Omental fat pad (tissue), 4 donors: ENCODE results near the gene FYB1. TPM values are rescaled to one million over a fixed set of nuclear protein-coding genes. Genes with fewer than 3 reads are reported as not detected.
A peak's percentile ranks its signal among the peaks of the same experiment; 100 is the strongest.

ENCODE experiments used
- ATAC-seq: fragments of 150-250 bp; one replicate; pipeline ENCODE4 v1.9.1; 2016; ENCODE audit warnings: mild to moderate bottlenecking, moderate library complexity; ENCODE audit not compliant: low FRiP score
- DNase-seq: peaks from one replicate; pipeline ENCODE4 v3.0.0-alpha.2; 2019; ENCODE audit warnings: low spot score
- CTCF ChIP-seq, 3 donors: fragments of 450-650 bp; IDR thresholded peaks; one replicate each; pipeline ENCODE4 v1.5.1; 2016 to 2017; ENCODE audit warnings: antibody characterized with exemption in 3 of 3, mild to moderate bottlenecking in 3 of 3, moderate library complexity in 2 of 3
- total RNA-seq, 4 donors: library from RNA; depleted of rRNA; stranded (reverse); fragments of >200 nt; gene quantifications; one replicate each; pipeline ENCODE4 v1.1.0, GENCODE V29; 2016

The FYB1 gene
- total RNA-seq, 4 donors from 2014 or later: 13.2 to 46.2 (median 22.6) TPM

GRCh38 chr5:39220280-39221030, 1.1 kb upstream of the FYB1 start:
- DNase-seq: no peak
- ATAC-seq: no peak
- no peak for TF ChIP-seq CTCF (IDR thresholded peaks at IDR 0.05)

DNA sequence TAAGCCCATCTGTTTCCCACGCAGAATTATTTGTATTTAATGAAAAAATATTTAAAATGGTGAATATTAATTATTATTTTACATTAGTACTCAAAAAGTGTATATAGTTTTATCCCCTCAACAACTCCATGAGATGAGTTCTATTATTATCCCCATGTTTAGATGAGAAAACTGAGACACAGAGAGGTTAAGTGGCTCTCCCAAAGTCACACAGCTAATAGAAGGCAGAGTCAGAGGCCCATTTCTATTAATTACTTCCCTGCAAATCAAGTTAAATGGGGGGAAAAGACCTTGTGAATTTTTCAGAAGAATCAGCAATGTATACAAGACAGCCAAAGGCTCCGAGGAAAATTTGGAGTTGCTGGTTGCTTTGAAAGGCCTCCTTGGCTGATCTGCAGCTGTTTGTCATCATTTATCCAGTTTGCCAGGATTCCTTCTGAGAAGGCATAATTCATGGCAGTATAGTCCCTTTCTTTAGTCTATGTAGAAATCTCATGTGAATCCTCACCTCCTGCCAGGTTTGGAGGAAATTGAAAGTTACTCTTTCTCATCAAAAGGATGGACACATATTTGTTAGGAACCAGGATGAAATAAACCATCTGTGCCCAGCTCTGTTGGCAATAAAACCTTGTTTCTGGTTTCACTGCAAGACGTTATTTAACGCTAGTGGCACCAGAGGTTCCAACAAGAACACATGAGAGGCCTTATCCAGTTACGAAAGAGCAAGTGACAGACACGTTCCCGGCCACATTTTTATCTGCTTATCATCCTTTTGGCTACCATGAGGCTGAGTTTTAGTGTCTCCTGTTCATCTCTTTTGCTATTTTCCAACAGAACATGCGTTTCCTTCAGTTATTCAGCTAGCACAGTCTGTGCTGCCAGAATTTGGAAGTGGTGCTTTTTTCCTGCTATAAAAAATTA, 621 bp downstream of the FYB1 start:
- ATAC-seq: no peak
- no peak for DNase-seq
- no peak for TF ChIP-seq CTCF (IDR thresholded peaks at IDR 0.05)

DNA sequence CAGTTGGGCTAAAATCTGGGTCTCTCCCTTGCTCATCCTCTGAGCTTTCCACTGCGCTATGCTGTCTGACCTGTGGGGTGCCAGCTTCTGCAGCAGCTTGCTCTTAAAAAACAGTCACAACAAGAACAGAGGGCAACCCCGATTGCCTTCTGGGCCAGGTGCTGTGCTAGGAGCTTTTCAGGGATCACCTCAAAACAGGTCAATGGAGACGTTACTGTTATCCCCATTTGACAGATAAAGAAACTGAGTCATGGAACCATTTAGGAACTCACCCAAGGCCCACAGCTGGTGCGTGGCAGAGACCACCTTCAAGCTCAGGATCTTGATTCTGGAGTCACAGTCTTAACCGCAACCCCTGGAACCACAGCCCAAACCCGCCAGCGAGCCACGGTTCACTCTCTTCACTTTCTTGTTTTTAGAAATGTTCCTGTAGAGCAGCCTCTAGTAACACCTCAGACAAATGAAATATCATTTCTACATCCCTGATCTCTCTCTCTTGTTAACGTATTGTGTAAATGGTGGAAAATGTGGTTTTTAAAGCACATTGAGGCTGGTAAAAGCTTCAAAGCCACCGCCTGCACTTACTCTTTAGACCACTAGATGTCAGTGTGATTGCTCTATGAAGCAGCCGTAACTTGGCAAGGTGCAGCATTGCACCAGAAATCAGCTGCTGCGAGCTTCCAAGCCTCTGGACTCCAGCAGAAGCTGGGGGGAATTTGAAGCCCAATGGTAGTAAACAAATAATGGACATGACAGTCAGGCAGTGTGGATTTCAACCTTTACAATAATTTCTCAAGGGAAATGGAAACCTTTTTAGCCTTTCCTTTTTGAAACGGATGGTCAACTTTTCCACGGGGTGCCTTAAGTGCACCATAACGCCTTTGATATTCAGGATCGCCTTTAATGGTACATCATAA, 1.7 kb downstream of the FYB1 start:
- peak in 2 of 3 donors; percentile 81 to 93 for TF ChIP-seq CTCF (IDR thresholded peaks at IDR 0.05)
- DNase-seq: peak; percentile 39
- peak; percentile 77 for ATAC-seq

DNA sequence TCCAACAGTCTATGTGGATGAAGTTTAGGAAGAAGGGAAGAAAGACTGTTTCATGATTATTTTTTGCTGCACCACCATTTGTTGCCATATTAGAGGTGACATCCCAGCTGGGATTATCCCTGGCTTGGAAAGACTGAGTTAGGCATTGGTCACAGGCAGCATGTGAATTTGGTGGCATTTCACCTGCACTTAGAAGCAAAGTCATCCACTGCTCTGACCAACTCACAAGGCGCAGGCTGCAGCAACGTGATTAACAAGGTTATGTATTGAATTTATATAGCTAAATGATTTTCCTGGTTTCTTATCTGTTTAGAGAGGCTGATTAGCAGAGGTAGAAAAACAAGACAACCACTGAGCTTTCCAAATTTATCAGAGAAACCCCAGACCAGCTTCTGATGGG, 2.7 kb downstream of the FYB1 start:
- DNase-seq: no peak
- TF ChIP-seq CTCF (IDR thresholded peaks at IDR 0.05): no peak
- ATAC-seq: no peak

DNA sequence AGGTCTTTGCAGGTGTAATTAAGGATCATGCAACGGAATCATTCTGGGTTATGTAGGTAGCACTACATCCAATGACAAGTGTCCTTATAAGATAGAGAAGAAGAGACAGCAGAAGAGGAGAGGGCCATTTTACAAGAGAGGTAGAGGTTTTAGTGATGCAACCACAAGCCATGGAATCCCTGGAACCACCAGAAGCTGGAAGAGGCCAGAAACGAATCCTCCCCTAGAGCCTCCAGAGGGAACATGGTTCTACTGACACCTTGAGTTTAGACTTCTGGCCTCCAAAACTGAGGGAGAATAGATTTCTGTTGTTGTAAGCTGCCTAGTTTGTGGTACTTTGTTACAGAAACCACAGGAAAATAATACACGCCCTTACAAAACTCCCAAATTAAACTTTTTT, 3.5 kb downstream of the FYB1 start:
- TF ChIP-seq CTCF (IDR thresholded peaks at IDR 0.05): no peak
- ATAC-seq (no peak), DNase-seq (no peak)

DNA sequence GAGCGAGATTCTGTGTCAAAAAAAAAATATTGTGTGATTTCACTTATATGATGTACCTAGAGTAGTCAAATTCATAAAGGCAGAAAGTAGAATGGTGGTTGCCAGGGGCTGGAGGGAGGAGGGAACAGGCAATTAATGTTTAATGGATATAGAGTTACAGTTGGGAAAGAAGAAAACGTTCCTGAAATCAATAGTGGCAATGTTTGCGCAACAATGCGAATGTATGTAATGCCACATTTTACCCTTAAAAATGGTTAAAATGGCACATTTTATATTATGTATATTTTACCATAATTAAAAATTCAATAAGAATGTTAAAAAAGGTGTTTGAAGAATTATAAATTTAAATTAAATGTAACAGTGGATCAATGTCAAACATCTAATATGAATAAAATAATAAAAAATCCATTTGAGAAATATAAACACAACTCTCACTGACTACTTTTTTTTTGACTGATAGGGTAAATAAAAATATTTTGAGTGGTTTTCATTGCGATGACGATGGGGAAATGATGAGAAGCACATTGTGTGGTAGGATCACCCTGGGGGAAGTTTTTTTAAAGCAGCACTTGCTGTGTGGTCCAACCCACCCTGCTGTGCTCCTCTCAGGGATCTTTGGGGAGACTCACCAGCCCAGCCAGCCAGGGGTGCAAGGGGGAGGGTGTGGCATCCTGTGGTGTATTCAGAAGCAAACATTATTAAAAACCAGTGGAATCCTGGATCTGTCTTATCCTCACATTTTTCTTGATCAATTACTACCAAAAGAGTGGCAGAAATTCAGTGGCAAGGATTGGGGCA, 4.3 kb downstream of the FYB1 start:
- no peak for DNase-seq
- no peak for TF ChIP-seq CTCF (IDR thresholded peaks at IDR 0.05)
- ATAC-seq: no peak
